ENCODE measurements around the gene DEPDC1B.
"Not testable (repeated sequence)": the region's sequence is repeated elsewhere in the genome, so short reads cannot be mapped to it uniquely, and the experiment has no call there.

Gene DEPDC1B

DNA sequence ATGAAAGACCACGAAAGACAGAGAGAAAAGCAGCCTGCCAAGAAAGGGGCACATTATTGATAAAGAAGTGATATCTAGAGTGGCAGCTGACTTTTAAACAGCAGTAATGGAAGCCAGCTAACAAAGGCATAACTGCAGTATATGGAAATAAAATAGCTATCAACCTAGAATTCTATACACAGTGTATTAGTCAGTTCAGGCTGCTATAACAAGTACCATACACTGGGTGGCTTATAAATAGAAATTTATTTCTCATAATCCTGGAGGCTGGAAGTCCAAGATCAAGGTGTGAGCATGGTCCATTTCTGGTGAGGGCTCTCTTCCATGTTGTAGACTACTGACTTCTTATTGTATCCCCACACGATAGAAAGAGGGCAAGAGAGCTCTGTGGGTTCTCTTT is 109.8 kb downstream of the DEPDC1B start:
- in situ Hi-C loops (cut with MboI; ENCODE audit: low sequenced_read_pairs), result no loop called here

DNA sequence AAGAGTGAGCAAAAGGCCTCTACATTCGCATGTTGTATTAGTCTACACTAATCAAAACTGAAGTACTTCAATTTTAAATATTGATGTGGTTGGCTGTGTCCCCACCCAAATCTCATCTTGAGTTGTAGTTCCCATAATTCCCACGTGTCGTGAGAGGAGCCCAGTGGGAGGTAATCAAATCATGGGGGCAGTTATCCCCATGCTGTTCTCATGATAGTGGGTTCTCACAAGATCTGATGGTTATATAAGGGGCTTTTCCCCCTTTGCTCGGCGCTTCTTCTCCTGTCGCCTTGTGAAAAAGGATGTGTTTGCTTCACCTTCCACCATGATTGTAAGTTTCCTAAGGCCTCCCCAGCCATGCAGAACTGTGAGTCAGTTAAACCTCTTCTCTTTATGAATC is 112.7 kb downstream of the DEPDC1B start:
- in situ Hi-C loops (cut with MboI; ENCODE audit: low sequenced_read_pairs), result not testable (repeated sequence)

DNA sequence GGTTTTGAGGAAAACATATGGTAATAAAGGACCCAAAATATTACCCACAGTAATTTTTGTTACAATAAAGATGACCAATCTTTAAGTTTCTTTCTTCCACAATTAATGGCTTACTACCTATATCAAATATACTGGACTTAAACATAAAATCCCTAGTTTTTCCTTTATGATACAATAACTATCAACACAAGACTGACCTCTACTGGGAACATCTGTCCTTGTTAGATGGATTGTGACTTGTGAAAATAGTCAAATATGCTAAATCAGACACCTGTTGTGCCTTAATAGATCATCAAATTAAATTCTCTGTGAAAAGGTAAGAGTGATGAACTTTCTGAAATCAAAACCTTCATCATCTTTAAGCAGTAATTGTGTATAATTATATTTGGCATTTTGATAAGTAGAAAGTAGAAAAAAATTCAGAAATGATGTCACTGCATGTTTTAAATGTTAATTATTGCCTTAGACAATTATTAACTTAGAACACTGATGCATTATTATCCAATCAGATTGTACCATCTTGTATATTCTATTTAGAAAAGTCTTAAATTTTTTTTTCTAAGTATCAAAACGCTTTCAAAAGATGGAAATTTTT is 113.6 kb downstream of the DEPDC1B start:
- in situ Hi-C loops (cut with MboI; ENCODE audit: low sequenced_read_pairs), result no loop called here

GRCh38 chr5:60585618-60586017 is 114.3 kb downstream of the DEPDC1B start:
- in situ Hi-C loops (cut with MboI; ENCODE audit: low sequenced_read_pairs), result no loop called here

DNA sequence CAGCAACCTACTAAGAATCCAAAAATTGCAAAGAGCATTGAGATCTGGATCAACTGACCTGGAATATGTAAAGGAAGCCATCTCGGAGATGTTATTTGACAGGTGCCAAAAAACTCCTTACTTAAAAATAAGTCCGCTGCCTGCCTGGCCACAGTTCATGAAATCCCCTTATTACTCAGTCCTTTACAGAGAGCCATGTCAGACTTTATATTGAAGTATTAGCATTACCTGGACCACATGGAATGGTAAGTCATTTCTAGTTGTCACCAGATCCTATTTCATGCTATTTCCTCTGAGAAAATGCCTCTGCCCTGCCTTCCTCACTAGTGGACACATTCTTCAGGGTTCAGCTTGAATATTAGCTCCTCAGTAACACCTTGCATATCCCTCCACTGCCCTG is 115.7 kb downstream of the DEPDC1B start:
- in situ Hi-C loops (cut with MboI; ENCODE audit: low sequenced_read_pairs), result no loop called here

- in situ Hi-C loops (cut with MboI; ENCODE audit: low sequenced_read_pairs), result no loop called here
These were observed 116.3 kb downstream of the DEPDC1B start for GRCh38 chr5:60583616-60584015.

DNA sequence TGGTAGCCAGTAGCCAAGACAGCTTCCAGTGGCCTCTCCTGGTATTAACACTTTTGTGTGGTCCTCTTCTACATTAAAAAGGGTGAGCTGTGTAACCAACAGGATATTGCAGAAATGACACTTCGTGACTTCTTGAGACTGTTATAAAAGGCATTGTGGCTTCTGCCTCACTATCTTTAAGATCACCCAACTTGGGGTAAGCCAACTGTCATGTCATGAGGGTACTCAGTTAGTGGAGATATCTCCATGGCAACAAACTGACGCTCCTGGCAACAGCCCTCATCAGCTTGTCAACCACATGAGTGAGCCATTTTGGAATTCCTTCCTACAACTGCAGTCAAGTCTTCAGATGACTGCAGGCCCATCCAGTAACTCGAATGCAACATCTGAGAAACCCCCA is 121.7 kb downstream of the DEPDC1B start:
- in situ Hi-C loops (cut with MboI; ENCODE audit: low sequenced_read_pairs), result no loop called here

- in situ Hi-C loops (cut with MboI; ENCODE audit: low sequenced_read_pairs), result no loop called here
These were observed 122.8 kb downstream of the DEPDC1B start for GRCh38 chr5:60577116-60577515.

GRCh38 chr5:60576425-60576824 is 123.5 kb downstream of the DEPDC1B start:
- in situ Hi-C loops (cut with MboI; ENCODE audit: low sequenced_read_pairs), result no loop called here

GRCh38 chr5:60568646-60569045 is 131.3 kb downstream of the DEPDC1B start:
- in situ Hi-C loops (cut with MboI; ENCODE audit: low sequenced_read_pairs), result no loop called here

DNA sequence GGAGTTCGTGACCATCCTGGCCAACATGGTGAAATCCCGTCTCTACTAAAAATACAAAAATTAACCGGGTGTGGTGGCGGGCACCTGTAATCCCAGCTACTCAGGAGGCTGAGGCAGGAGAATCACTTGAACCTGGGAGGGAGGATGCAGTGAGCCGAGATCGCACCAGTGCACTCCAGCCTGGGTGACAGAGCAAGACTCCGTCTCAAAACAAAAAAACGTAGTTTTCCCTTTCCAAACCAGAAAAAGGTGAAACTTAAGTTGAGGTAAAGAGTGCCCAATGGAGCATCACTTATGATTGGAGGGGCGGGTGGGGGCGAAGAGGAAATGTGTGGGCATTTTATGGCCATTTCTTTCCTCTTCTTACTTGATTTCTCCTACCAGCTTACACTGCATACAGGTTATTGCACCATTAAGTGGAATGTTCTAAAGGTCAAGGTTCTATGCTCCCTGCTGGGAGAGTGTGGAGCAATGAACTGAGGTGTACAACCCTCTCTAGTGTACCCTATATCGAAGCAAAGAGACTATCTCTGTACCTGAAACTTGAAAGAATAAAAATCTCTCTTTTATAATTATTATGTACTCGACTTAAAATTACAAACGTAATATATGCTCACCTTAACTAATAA is 136.2 kb downstream of the DEPDC1B start:
- in situ Hi-C loops (cut with MboI; ENCODE audit: low sequenced_read_pairs), result no loop called here

GRCh38 chr5:60553291-60553690 is 146.7 kb downstream of the DEPDC1B start:
- in situ Hi-C loops (cut with MboI; ENCODE audit: low sequenced_read_pairs), result not testable (repeated sequence)

- in situ Hi-C loops (cut with MboI; ENCODE audit: low sequenced_read_pairs), result no loop called here
These were observed 148.1 kb downstream of the DEPDC1B start for GRCh38 chr5:60551829-60552228.

- in situ Hi-C loops (cut with MboI; ENCODE audit: low sequenced_read_pairs), result no loop called here
These were observed 148.7 kb downstream of the DEPDC1B start for GRCh38 chr5:60551250-60551649.

- in situ Hi-C loops (cut with MboI; ENCODE audit: low sequenced_read_pairs), result no loop called here
These were observed 149.7 kb downstream of the DEPDC1B start for GRCh38 chr5:60550311-60550710.

GRCh38 chr5:60549841-60550240 is 150.1 kb downstream of the DEPDC1B start:
- in situ Hi-C loops (cut with MboI; ENCODE audit: low sequenced_read_pairs), result no loop called here
